ENCODE data around the gene IRF4.

The IRF4 gene

GRCh38 chr6:382883-383810 lies 8.4 kb upstream of the IRF4 start:
- no peak for TF ChIP-seq CTCF (IDR thresholded peaks at IDR 0.05; ENCODE audit: low read depth, low read length)
- in situ Hi-C loops (cut with HindIII; ENCODE audit: low sequenced_read_pairs), result no loop called here
- no peak overlapping the region for H3K4me3 ChIP-seq (ENCODE audit: low read depth, low read length)

GRCh38 chr6:383856-384255 lies 7.7 kb upstream of the IRF4 start:
- no peak for TF ChIP-seq CTCF (IDR thresholded peaks at IDR 0.05; ENCODE audit: low read depth, low read length)
- no peak overlapping the region for H3K4me3 ChIP-seq (ENCODE audit: low read depth, low read length)
- no peak for DNase-seq (ENCODE audit: low read depth, low spot score)
- in situ Hi-C loops (cut with HindIII; ENCODE audit: low sequenced_read_pairs), result no loop called here

More at GRCh38 chr6:382883-383810, 8.4 kb upstream of the IRF4 start:
- no peak for DNase-seq (ENCODE audit: low read depth, low spot score)

- in situ Hi-C loops (cut with HindIII; ENCODE audit: low sequenced_read_pairs), result no loop called here
- no peak for TF ChIP-seq CTCF (IDR thresholded peaks at IDR 0.05; ENCODE audit: low read depth, low read length)
- no peak overlapping the region for H3K4me3 ChIP-seq (ENCODE audit: low read depth, low read length)
- no peak for DNase-seq (ENCODE audit: low read depth, low spot score)
Observed at GRCh38 chr6:384898-385297, 6.7 kb upstream of the IRF4 start.

- in situ Hi-C loops (cut with HindIII; ENCODE audit: low sequenced_read_pairs), result no loop called here
- DNase-seq (ENCODE audit: low read depth, low spot score), result no peak
- TF ChIP-seq CTCF (IDR thresholded peaks at IDR 0.05; ENCODE audit: low read depth, low read length), result no peak
- H3K4me3 ChIP-seq (ENCODE audit: low read depth, low read length), result no peak overlapping the region
Observed at GRCh38 chr6:385614-386013, 5.9 kb upstream of the IRF4 start.

GRCh38 chr6:386688-387266 lies 4.8 kb upstream of the IRF4 start:
- in situ Hi-C loops (cut with HindIII; ENCODE audit: low sequenced_read_pairs), result no loop called here
- DNase-seq (ENCODE audit: low read depth, low spot score), result no peak
- H3K4me3 ChIP-seq (ENCODE audit: low read depth, low read length), result no peak overlapping the region
- TF ChIP-seq CTCF (IDR thresholded peaks at IDR 0.05; ENCODE audit: low read depth, low read length), result no peak

- H3K4me3 ChIP-seq (ENCODE audit: low read depth, low read length), result no peak overlapping the region
- DNase-seq (ENCODE audit: low read depth, low spot score), result no peak
- in situ Hi-C loops (cut with HindIII; ENCODE audit: low sequenced_read_pairs), result no loop called here
- no peak for TF ChIP-seq CTCF (IDR thresholded peaks at IDR 0.05; ENCODE audit: low read depth, low read length)
Observed at GRCh38 chr6:387293-387741, 4.2 kb upstream of the IRF4 start.

All from astrocyte of the spinal cord (primary cell).